Measurements from ENCODE around the gene MPRIP.
"Not testable (repeated sequence)": the region's sequence is repeated elsewhere in the genome, so short reads cannot be mapped to it uniquely, and the experiment has no call there.

Gene MPRIP

DNA sequence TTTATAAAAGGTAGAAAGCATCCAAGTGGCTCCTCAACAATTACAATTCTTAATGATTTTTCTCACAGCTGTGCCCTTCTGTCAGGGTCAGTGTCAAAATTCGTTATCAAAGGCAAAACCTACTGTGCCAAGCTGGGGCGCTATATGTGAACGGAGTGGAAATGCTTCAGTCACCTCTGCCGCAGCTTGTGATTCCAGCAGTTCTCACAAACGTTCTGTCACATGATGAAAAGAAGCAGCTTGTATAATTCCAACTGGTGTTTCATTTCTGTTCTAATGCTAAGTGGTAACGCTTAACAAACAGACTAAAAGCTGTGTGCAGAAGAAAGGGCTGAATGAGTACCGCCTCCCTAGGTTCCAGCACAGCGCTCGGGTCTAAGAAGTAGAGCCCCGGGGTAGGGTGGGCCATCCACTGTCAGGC lies 149.7 kb downstream of the MPRIP start:
- DNase-seq: no peak

GRCh38 chr17:17195466-17195865 lies 153.2 kb downstream of the MPRIP start:
- DNase-seq: not testable (repeated sequence)

- DNase-seq: no peak
These were observed 154.5 kb downstream of the MPRIP start for GRCh38 chr17:17196776-17197175.

DNA sequence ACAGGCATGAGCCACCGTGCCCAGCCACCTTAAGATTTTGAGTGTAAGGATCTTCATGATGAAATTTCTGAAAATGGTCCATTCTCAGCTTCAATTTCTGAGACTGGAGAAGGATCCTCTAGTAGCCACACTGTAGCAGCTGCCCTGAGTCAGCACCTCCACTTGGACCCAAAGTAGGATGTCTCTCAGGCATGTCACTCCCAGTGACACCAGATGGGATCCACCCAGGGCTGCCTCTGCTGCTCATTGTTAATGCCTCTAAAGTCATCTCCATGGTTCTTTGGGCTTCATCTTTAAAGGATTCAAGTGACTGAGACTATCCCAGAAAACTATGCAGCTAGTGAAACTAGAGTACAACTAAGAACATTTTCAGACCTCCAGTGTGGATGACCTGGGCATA lies 156.0 kb downstream of the MPRIP start:
- DNase-seq: no peak

DNA sequence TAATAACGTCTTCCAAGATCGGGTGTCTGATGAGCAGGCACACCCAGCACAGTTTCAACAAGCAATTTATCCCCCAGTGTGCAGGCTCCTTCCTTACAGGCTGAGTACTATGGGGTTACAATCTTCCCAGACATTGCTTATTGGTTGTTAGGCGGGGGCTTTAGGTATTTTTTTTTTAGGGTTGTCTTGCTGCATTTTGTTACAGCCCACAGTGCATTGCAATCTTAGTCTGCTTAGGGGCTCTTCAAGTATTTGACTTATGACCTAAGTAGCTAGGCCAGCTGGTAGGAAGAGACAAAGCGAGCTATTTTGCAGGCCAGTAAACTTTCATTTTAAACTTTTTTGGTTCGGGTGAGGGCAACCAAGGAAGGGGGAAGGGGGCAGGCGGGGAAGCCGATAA lies 158.1 kb downstream of the MPRIP start:
- DNase-seq: no peak

DNA sequence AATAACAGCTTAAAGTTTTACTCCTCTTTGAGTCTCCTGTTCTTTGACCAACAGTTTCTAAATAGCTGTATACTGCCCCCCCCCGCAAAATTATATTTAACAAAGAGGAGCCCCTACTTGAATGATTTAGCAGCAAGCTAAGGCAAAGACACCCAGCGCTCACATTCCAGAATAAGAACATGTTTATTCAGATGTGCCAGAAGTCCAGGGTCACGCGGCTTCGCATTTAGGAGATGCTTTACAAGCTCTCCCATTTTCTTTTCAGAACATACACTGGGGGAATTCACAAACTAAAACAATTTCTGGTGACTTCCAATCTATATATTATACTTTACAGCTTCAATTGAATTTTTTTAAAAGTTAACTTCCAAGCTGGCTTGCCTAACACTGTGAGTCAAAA lies 158.6 kb downstream of the MPRIP start:
- no peak for DNase-seq

DNA sequence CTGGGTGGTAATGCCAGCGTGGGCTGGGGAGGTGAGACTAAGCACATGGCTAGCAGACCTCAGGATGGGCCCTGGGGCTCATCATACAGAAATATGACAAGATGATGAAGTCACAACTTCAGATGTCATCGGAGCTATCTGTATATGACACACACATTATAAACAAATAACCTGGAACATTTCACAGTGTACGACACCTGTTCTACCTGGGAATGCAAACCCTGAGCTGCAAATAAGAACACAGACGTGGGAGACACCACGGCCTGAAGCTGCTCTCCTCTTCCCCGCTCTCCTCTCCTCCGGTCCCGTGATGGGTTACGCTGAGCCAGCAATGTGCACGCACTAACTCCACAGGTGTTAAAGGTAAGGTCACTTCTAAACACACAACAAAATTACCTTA lies 159.0 kb downstream of the MPRIP start:
- DNase-seq: no peak

DNA sequence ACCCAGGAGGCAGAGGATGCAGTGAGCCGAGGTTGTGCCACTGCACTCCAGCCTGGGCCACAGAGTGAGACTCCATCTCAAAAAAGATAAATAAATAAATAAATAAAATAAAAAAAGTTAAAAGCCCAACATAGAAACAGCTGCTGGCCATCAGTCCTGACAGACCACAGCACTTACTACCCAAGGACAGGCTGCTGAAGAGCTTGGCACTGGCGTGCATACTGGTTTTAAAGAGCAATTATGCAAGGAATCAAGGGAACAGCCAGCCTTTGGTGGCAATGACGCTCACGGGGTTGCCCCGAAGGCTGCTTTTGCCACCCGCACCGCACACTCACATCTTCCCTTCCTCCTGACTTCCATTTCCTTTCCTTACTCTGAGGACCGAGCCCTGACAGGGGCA lies 159.7 kb downstream of the MPRIP start:
- DNase-seq: no peak

GRCh38 chr17:17203173-17203730 lies 161.0 kb downstream of the MPRIP start:
- DNase-seq: no peak

GRCh38 chr17:17204041-17204591 lies 161.9 kb downstream of the MPRIP start:
- DNase-seq: no peak

DNA sequence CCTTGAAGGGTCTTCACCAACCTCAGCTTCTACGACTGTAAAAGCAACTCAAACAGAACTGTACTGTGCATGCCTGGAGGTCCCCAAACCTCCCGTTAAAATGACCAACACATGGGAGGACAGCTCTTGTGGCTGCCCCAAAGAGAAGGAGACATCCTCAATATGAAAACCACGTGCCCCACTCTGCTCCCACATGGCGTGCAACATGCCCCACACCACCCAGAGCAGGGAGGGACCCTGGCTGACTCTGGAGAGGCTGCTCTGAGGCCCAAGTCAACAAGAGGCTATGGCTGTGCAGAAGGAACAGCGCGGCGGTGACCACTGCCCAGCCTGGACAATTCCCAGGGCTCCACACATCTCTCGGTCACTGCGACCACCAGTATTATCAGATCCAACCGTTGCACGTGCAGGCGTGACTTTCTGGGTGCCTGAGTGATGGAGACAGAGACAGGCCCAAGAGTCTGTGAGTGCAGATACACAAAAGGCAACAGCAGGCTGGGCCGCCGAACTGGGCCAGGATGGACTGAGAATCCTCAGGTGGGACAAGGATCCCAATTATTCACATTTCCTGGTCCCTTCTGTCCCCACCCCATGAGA lies 162.5 kb downstream of the MPRIP start:
- no peak for DNase-seq

GRCh38 chr17:17205368-17206123 lies 163.3 kb downstream of the MPRIP start:
- DNase-seq: peak; percentile 59

- peak; percentile 93 for DNase-seq
These were observed 164.1 kb downstream of the MPRIP start, which contains the start of gene PLD6 for GRCh38 chr17:17206124-17206912. Gene PLD6 (minus strand): TSS chr17:17206333. CDS start chr17:17206286, 47 bp downstream.

DNA sequence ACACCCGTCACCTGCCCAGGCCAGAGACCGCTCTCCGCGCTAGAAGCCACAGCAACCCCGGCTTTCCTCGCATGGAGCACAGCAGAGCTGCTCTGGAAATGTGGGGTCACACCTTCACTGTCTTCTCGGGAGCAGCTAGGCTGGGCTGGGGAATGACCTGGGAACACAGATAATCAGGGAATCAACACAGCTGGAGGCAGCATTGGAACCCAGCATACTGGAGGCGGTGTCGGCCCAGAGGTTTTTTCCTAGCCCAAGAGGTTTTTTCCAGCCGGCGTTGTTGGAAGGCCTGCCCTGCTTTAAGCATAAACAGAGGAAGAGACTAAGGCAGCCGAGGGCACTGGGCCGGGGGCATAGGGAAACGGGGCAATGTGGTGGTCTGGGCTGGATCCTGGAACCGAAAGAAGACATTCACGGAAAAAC lies 164.7 kb downstream of the MPRIP start:
- DNase-seq: no peak

DNA sequence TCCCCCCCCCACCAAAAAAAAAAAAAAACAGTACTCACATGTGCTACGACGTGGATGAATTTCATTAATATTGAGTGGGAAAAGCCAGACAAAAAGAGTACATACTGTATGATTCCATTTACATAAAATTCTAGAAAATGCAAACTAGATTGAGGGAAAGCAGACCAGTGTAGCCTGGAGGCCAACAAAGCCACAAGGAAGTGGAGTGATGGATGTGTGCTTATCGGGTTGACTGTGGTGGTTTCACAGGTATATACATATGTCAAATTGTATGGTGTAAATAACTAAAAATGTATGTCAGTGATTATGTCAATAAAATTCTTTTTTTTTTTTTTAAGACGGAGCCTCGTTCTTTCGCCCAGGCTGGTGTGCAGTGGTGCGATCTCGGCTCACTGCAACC lies 165.7 kb downstream of the MPRIP start:
- no peak for DNase-seq

DNA sequence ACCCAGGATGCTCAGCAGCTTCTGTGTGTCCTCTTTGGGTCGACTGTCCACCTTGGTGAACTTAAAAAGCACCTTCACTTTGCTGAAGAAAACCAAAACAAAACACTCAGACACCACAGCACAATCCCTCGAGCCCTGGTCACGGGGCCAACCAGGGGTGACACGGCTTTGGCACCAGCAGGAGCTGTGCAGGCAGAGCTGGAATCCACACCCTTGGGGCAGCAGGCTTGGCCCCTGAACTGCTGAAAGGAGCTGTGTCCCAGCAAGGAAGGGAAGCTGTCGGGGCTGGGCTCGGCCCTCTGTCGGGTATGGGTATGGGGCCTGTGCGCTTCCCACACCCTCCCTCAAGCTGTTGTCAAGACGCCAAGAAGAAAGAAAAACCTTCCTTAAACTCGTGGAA lies 171.5 kb downstream of the MPRIP start:
- no peak for DNase-seq

DNA sequence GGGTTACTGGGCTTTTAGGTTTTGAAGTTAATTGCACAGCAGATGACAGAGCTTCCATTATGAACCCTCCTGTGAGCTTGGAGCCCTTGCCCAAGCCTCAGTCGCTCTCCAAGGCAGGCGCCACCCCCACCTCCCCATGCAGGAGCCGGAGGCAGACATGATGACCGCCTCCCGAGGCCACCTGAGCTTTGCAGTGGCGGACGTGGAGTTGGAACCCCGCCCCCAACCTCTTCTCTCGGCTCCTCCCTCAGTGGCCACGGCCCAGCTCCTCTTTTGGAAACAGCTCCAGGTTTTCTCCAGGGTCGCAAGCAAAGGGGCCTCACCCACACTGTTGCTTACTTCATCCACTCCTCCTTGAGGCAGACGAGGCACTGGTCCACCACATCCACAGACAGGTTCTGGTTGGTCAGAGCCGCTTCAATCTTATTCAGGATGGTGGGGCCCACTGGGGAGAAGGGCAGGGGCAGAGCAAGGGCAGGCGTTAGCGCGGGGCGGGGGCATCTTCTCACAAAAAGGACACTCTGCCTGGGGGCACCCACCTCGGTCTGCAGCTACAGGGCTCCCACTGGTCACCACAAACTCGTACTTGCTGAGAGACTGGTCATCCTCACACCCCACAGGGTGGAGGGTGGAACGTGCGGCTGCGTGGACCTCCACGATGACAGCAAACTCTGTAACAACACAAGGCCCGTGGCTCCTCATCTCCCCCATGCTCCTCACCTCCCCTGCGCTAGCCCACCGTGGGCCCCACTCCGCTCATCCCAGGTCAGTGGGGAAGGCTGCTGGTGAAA lies 172.6 kb downstream of the MPRIP start:
- DNase-seq: no peak

DNA sequence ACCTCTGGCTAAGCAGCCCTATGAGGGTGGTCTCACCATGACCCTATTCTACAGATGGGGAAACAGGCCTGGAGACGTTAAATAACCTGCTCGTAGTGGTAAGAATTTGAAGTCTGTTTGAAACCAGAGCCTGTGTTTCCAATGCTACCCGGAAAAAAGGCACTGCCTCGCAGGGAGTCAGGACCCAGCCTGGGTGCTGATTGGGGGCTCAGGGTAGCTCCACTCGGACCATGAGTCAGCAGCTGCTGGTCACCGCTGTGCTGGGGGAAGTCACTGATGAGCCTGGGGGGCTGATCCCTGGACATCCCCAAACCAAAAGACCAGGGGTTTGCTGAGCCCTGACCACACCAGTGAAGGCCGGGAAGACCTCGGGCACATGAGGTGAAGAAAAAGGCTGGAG lies 173.3 kb downstream of the MPRIP start:
- no peak for DNase-seq

DNA sequence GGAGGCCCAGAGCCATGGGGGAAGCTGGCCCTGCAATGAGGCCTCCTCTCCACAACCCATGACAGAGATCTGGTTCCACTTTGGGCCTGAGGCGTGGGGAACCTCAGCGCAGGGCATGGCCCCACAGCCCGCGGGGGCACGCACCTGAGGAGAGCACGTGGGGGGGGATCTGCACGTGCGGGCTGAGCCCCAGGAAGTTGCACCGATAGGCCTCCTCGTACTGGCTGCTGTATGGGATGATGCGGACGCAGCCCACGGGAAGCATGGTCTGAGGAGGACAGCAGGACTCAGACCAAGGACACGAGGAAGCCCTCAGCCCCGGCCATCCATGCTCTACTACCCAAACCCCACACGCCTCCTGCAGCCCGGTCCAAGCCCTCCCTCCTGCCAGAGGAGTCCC lies 174.0 kb downstream of the MPRIP start:
- DNase-seq: no peak

- DNase-seq: no peak
These were observed 174.5 kb downstream of the MPRIP start for GRCh38 chr17:17216776-17217175.

DNA sequence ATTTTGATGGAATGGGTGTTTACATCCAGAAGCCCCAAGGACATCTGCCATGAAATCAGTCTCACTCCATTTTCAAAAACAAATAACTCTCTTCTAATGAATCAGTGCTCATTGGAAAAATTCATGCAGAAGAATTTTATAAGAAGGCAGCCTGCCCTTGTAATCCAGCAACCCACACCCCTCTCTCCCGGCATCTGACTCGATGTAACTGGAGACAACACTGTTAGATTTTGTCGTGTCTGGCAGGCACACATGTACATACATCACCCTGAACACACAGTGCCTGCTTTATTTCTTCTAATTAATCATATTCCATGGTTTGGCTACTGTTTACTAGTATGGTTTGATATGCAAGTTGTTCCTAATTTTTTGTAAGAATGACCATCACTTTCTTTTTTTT lies 175.7 kb downstream of the MPRIP start:
- no peak for DNase-seq

DNA sequence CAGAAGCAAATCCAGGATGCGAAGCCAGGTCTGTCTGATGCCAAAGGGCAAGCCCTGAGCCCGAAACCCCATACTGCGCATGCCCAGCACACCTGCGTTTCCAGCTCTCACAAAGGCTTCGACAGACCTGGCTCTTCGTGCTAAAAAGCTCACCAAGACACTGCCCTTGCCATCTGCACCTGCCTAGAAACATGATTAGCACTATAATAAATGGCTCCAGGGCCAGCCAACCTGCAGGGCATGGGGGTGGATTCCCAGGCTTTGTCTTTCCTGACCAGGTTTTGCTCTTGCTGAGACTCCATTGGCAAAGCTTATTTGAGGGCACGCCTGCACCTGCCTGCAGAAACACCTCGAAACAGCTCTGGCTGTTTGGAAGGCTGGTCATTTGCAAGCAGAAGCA lies 178.3 kb downstream of the MPRIP start:
- no peak for DNase-seq

Measured in stimulated activated CD4-positive, alpha-beta T cell treated with anti-CD3 and anti-CD28 coated beads, Interleukin-1b, Interleukin-23, amount 100 ng/mL, for 48 hours (primary cell).